SK-N-SH (cell line): ENCODE results near the gene SCAF1. TPM values are rescaled to one million over a fixed set of nuclear protein-coding genes. Genes with fewer than 3 reads are reported as not detected.

ENCODE experiments used
- CTCF ChIA-PET: fragments of 300-600, 350-600 bp; formaldehyde crosslinking; extraction: SDS; loops from one replicate; lab custom pipeline; 2021; lab: Yijun Ruan, JAX
- POLR2A ChIA-PET: fragments of 350-600 bp; sonication (Branson Sonifier 250); formaldehyde crosslinking; extraction: SDS; loops from one replicate; lab custom pipeline; 2020; ENCODE audit warnings: antibody characterized with exemption, inconsistent platforms; lab: Yijun Ruan, JAX
- DNase-seq: peaks from one replicate; pipeline ENCODE4 v3.0.0; 2012
- H2AFZ ChIP-seq: fragments of 200-600 bp; sonication (generic); 2 replicates; pipeline ENCODE4 v1.8.1; 2016; ENCODE audit warnings: antibody characterized with exemption, mild to moderate bottlenecking, low read depth
- H3F3A ChIP-seq: fragments of 200-600 bp; sonication (generic); replicated peaks from 2 replicates; pipeline ENCODE3; 2016; ENCODE audit warnings: antibody characterized with exemption, mild to moderate bottlenecking; ENCODE audit not compliant: insufficient read depth
- H3K27ac ChIP-seq, 2 experiments: fragments of 200-500 bp in 1 of 2; fragments of 200-600 bp in 1 of 2; sonication (Bioruptor generic) in 1 of 2; sonication (generic), shearing (Covaris generic) in 1 of 2; 2 replicates each; pipeline versions ENCODE4 v1.5.1 to v1.6.1; 2014 to 2016; ENCODE audit warnings: low read depth in 2 of 2, inconsistent platforms in 1 of 2, low read length in 1 of 2, mild to moderate bottlenecking in 1 of 2, mixed read lengths in 1 of 2
- H3K27me3 ChIP-seq: fragments of 200-600 bp; sonication (generic), shearing (Covaris generic); 2 replicates; pipeline ENCODE4 v1.6.1; 2016; ENCODE audit warnings: mixed run types; ENCODE audit not compliant: insufficient read depth
- H3K36me3 ChIP-seq, 2 experiments: fragments of 200-500 bp in 1 of 2; fragments of 200-600 bp in 1 of 2; sonication (Bioruptor generic) in 1 of 2; sonication (generic) in 1 of 2; replicated peaks in 1 of 2; 2 replicates each; pipeline versions ENCODE3 to v1.5.1; 2014 to 2016; ENCODE audit warnings: low read length in 1 of 2, mild to moderate bottlenecking in 1 of 2; ENCODE audit not compliant: insufficient read depth in 2 of 2, control insufficient read depth in 1 of 2
- H3K4me1 ChIP-seq, 2 experiments: fragments of 200-500 bp in 1 of 2; fragments of 200-600 bp in 1 of 2; sonication (Bioruptor generic) in 1 of 2; sonication (generic), shearing (Covaris generic) in 1 of 2; 2 replicates each; pipeline versions ENCODE4 v1.5.1 to v1.6.1; 2014 to 2016; ENCODE audit warnings: low read depth in 1 of 2, low read length in 1 of 2, mixed run types in 1 of 2; ENCODE audit not compliant: insufficient read depth in 2 of 2, control insufficient read depth in 1 of 2
- H3K4me2 ChIP-seq: fragments of 200-600 bp; sonication (generic), shearing (Covaris generic); 2 replicates; pipeline ENCODE4 v1.6.1; 2017; ENCODE audit warnings: mixed run types
- H3K4me3 ChIP-seq, 2 experiments: fragments of 200-500 bp in 1 of 2; fragments of 200-600 bp in 1 of 2; sonication (Bioruptor generic) in 1 of 2; sonication (generic), shearing (Covaris generic) in 1 of 2; 2 replicates each; pipeline versions ENCODE4 v1.5.1 to v1.8.1; 2014 to 2016; ENCODE audit warnings: low read depth in 2 of 2, inconsistent platforms in 1 of 2, low read length in 1 of 2, mild to moderate bottlenecking in 1 of 2, mixed read lengths in 1 of 2, moderate library complexity in 1 of 2
- H3K79me2 ChIP-seq: fragments of 200-600 bp; sonication (generic); 2 replicates; pipeline ENCODE4 v1.8.1; 2017; ENCODE audit warnings: mild to moderate bottlenecking; ENCODE audit not compliant: insufficient read depth
- H3K9ac ChIP-seq: fragments of 200-600 bp; sonication (generic); 2 replicates; pipeline ENCODE4 v1.6.1; 2017; ENCODE audit warnings: mixed run types
- H3K9me2 ChIP-seq: fragments of 200-600 bp; sonication (generic); 2 replicates; pipeline ENCODE4 v1.6.1; 2017; ENCODE audit warnings: mixed run types
- H3K9me3 ChIP-seq: fragments of 200-600 bp; sonication (generic); 2 replicates; pipeline ENCODE4 v1.6.1; 2017; ENCODE audit warnings: mixed run types, mild to moderate bottlenecking, moderate library complexity
- H4K20me1 ChIP-seq: fragments of 200-600 bp; sonication (generic); 2 replicates; pipeline ENCODE4 v1.6.1; 2017; ENCODE audit warnings: mild to moderate bottlenecking, mixed run types; ENCODE audit not compliant: insufficient read depth
- CHD2 ChIP-seq: fragments of 150-350 bp; IDR thresholded peaks from 2 replicates; pipeline ENCODE4 v1.6.1; 2018; ENCODE audit warnings: low read length; ENCODE audit not compliant: partially characterized antibody
- CTCF ChIP-seq: fragments of 200-600 bp; sonication (generic); IDR thresholded peaks from 2 replicates; pipeline ENCODE4 v1.6.1; 2017; ENCODE audit warnings: antibody characterized with exemption, mild to moderate bottlenecking, moderate library complexity
- ELF1 ChIP-seq: IDR thresholded peaks from 2 replicates; pipeline ENCODE4 v1.4.0; 2012
- EP300 ChIP-seq, 2 experiments: IDR thresholded peaks; 2 replicates each; pipeline versions ENCODE4 v1.4.0 to v1.6.1; 2012; ENCODE audit warnings: borderline replicate concordance in 1 of 2, low read depth in 1 of 2, low read length in 1 of 2
- EZH2phosphoT487 ChIP-seq: fragments of 200-600 bp; sonication (generic); IDR thresholded peaks from 2 replicates; pipeline ENCODE4 v1.6.1; 2017; ENCODE audit warnings: low read depth, mixed run types, mild to moderate bottlenecking, antibody characterized with exemption, moderate library complexity, borderline replicate concordance
- FOSL2 ChIP-seq: IDR thresholded peaks from 2 replicates; pipeline ENCODE4 v1.4.0; 2012; ENCODE audit warnings: low read depth, mild to moderate bottlenecking, moderate library complexity, borderline replicate concordance
- FOXJ3 ChIP-seq: sonication (generic); formaldehyde crosslinking; IDR thresholded peaks from 2 replicates; pipeline ENCODE4 v1.5.1; 2020; ENCODE audit warnings: mild to moderate bottlenecking, missing genetic modification reagents
- FOXM1 ChIP-seq: IDR thresholded peaks from 2 replicates; pipeline ENCODE4 v1.4.0; 2012; ENCODE audit warnings: low read depth, mild to moderate bottlenecking
- MEF2A ChIP-seq: IDR thresholded peaks from 2 replicates; pipeline ENCODE4 v1.4.0; 2012; ENCODE audit warnings: low read depth, borderline replicate concordance
- MXI1 ChIP-seq: IDR thresholded peaks from 2 replicates; pipeline ENCODE4 v1.6.1; 2012; ENCODE audit warnings: mild to moderate bottlenecking, low read depth, low read length, improper control_type of control experiment
- NFIC ChIP-seq: IDR thresholded peaks from 2 replicates; pipeline ENCODE4 v1.4.0; 2012; ENCODE audit warnings: borderline replicate concordance
- NRF1 ChIP-seq: IDR thresholded peaks from 2 replicates; pipeline ENCODE4 v1.6.1; 2012; ENCODE audit warnings: low read depth, mild to moderate bottlenecking, low read length
- PBX3 ChIP-seq: IDR thresholded peaks from 2 replicates; pipeline ENCODE4; 2012
- POLR2AphosphoS5 ChIP-seq: IDR thresholded peaks from 2 replicates; pipeline ENCODE4 v1.6.1; 2012; ENCODE audit warnings: low read depth, low read length
- RAD21 ChIP-seq: IDR thresholded peaks from 2 replicates; pipeline ENCODE4 v1.6.1; 2012; ENCODE audit warnings: mild to moderate bottlenecking, low read length
- RXRA ChIP-seq: IDR thresholded peaks from 2 replicates; pipeline ENCODE4 v1.4.0; 2012; ENCODE audit warnings: low read depth, mild to moderate bottlenecking, borderline replicate concordance
- TAF1 ChIP-seq: IDR thresholded peaks from 2 replicates; pipeline ENCODE4 v1.6.1; 2012; ENCODE audit warnings: low read depth, mild to moderate bottlenecking, low read length, moderate library complexity, borderline replicate concordance
- TCF12 ChIP-seq: IDR thresholded peaks from 2 replicates; pipeline ENCODE4 v1.4.0; 2012
- TEAD4 ChIP-seq: IDR thresholded peaks from 2 replicates; pipeline ENCODE4 v1.4.0; 2012; ENCODE audit warnings: mild to moderate bottlenecking, borderline replicate concordance; ENCODE audit not compliant: insufficient read depth
- USF2 ChIP-seq: fragments of 150-350 bp; IDR thresholded peaks from 2 replicates; pipeline ENCODE4 v1.6.1; 2017; ENCODE audit warnings: antibody characterized with exemption, low read length, low read depth, borderline replicate concordance
- YY1 ChIP-seq: IDR thresholded peaks from 2 replicates; pipeline ENCODE4 v1.4.0; 2012; ENCODE audit warnings: low read depth, mild to moderate bottlenecking
- ZBTB33 ChIP-seq: IDR thresholded peaks from 2 replicates; pipeline ENCODE4 v1.4.0; 2012; ENCODE audit warnings: low read depth, borderline replicate concordance
- WGBS: methylation state at CpG from one replicate; pipeline ENCODE4 v1.1.6; 2017; ENCODE audit warnings: low lambda C conversion rate; 5-methylcytosine and 5-hydroxymethylcytosine counted together
- polyA plus RNA-seq, 3 experiments: library from polyadenylated mRNA; depleted of rRNA; stranded (reverse); fragments of >200 nt; gene quantifications; 2 replicates each; pipeline ENCODE4 v1.2.3, GENCODE V29; 2012
- TF ChIP-seq, protein P1 (sequence below): IDR thresholded peaks from 2 replicates; pipeline ENCODE4 v1.6.1; 2012; ENCODE audit warnings: mild to moderate bottlenecking, low read depth, low read length, moderate library complexity
- TF ChIP-seq, protein P2 (sequence below): IDR thresholded peaks from 2 replicates; pipeline ENCODE4 v1.4.0; 2012; ENCODE audit warnings: low read depth

SCAF1 gene
- polyA plus RNA-seq, 1 of the 3 experiments (the other 2 are of a cell fraction), result 9.5 TPM

DNA sequence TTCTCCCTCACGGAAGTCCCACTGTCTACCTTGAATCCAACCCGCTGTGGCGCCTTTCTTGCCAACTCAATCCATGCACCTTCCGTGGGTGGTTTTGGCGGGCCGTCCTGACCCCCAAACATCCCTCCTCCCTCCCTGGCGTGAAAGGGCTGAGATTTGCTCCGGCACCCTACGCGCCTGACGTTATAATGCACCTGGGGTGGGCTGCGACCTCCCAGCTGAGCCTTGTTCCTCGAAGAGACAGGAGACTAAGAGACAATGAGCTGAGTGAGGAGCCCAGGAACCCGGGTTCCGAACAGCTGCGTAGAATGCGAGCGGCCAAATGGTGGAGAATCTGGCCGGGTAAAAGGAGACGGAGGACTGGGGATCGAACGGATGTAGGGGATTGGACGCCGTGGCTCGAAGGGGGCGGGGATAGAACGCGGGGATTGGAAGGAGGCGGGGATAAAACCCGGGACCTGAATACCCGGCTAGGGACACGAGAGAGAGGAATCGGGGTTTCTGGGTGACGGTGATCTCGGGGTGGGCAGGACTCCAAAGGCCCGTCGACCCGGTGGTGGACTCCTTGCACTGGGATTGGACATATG, 48.7 kb downstream of the SCAF1 start, which contains the start of gene CPT1C:
Gene CPT1C (plus strand): TSS at position 461 of the 587 bp plus-strand sequence. CDS start 1,137 bp downstream, outside the sequence.
- Histone ChIP-seq H4K20me1 (no peaks in the 10 kb centered on the region), H3K27ac (peak within 1 kb of the TSS; percentile 60 to 95), H3K4me3 (peak within 1 kb of the TSS; percentile 77 to 81), H3K27me3 (no peaks in the 10 kb centered on the region), H3K4me1 (peaks cover 6 to 28% of the 10 kb centered on the region in 2 experiments; a peak in 2 of 4 replicates), H2AFZ (peak within 1 kb of the TSS; percentile 81), H3K36me3 (peaks cover 13 to 26% of the 10 kb centered on the region in 2 experiments), H3K4me2 (peak within 1 kb of the TSS; percentile 95), H3K9ac (peak within 1 kb of the TSS; percentile 71), H3K9me2 (no peaks in the 10 kb centered on the region), H3K9me3 (no peaks in the 10 kb centered on the region), H3F3A (peaks cover 15% of the 10 kb centered on the region), H3K79me2 (peaks cover 27% of the 10 kb centered on the region)
- POLR2A ChIA-PET, result interaction anchor here (0.6 to 3.2 kb wide), 4 partner anchors 14 to 174 kb away, joined by 3 to 11 read pairs (median 5); partner anchors contain the start of gene PRMT1
- 29% methylated on average over 38 of the region's 38 CpGs for WGBS
- CTCF ChIA-PET, result interaction anchor here (0.6 to 8.0 kb wide), 11 partner anchors 10 to 122 kb away, joined by 3 to 75 read pairs (median 4); partner anchors contain the start of genes BCL2L12, FUZ, IRF3 and PRMT1
- DNase-seq, result peak; percentile 96
- TF ChIP-seq RAD21 (no peak), CHD2 (no peak), NFIC (no peak), POLR2AphosphoS5 (peak; percentile 98), MXI1 (peak; percentile 60), FOXM1 (no peak), RXRA (no peak), CTCF (no peak), TCF12 (peak; percentile 19; the same call in 1 of the 2 replicates), EZH2phosphoT487 (no peak), FOXJ3 (CRISPR knock-in tag) (no peak), FOSL2 (no peak), NRF1 (no peak), PBX3 (no peak), ZBTB33 (no peak), YY1 (peak; percentile 57; the same call in 1 of the 2 replicates), EP300 (IDR thresholded peaks at IDR 0.05; ENCODE audit: borderline replicate concordance in 1 of 2, low read depth in 1 of 2, low read length in 1 of 2) (no peak), TAF1 (peak; percentile 96), MEF2A (no peak), USF2 (no peak), ELF1 (0 out of 2 replicates have a peak, but pooled peaks have one; percentile 25), TEAD4 (no peak)
- TF ChIP-seq, protein P1, sequence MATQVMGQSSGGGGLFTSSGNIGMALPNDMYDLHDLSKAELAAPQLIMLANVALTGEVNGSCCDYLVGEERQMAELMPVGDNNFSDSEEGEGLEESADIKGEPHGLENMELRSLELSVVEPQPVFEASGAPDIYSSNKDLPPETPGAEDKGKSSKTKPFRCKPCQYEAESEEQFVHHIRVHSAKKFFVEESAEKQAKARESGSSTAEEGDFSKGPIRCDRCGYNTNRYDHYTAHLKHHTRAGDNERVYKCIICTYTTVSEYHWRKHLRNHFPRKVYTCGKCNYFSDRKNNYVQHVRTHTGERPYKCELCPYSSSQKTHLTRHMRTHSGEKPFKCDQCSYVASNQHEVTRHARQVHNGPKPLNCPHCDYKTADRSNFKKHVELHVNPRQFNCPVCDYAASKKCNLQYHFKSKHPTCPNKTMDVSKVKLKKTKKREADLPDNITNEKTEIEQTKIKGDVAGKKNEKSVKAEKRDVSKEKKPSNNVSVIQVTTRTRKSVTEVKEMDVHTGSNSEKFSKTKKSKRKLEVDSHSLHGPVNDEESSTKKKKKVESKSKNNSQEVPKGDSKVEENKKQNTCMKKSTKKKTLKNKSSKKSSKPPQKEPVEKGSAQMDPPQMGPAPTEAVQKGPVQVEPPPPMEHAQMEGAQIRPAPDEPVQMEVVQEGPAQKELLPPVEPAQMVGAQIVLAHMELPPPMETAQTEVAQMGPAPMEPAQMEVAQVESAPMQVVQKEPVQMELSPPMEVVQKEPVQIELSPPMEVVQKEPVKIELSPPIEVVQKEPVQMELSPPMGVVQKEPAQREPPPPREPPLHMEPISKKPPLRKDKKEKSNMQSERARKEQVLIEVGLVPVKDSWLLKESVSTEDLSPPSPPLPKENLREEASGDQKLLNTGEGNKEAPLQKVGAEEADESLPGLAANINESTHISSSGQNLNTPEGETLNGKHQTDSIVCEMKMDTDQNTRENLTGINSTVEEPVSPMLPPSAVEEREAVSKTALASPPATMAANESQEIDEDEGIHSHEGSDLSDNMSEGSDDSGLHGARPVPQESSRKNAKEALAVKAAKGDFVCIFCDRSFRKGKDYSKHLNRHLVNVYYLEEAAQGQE, result no peak
- TF ChIP-seq, protein P2, sequence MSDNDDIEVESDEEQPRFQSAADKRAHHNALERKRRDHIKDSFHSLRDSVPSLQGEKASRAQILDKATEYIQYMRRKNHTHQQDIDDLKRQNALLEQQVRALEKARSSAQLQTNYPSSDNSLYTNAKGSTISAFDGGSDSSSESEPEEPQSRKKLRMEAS, result no peak
